H9 (cell line): ENCODE data around the gene MMP14. TPM values are rescaled to one million over a fixed set of nuclear protein-coding genes. Genes with fewer than 3 reads are reported as not detected.

Experiments used
- DNase-seq: peaks from one replicate; pipeline ENCODE4 v3.0.0-alpha.2; 2017
- H2AFZ ChIP-seq: one replicate; pipeline ENCODE4 v1.6.1; 2013; ENCODE audit warnings: mild to moderate bottlenecking, low read length, control low read depth, moderate library complexity
- H2AK5ac ChIP-seq: 2 replicates; pipeline ENCODE4 v1.6.1; 2013; ENCODE audit warnings: low read length, control low read depth, mixed read lengths; ENCODE audit not compliant: insufficient read length
- H2BK120ac ChIP-seq: one replicate; pipeline ENCODE4 v1.6.1; 2013; ENCODE audit warnings: low read depth, mild to moderate bottlenecking, low read length, control low read depth, inconsistent platforms; ENCODE audit not compliant: poor library complexity, severe bottlenecking
- H2BK12ac ChIP-seq: 2 replicates; pipeline ENCODE4 v1.6.1; 2013; ENCODE audit warnings: low read length, control low read depth, mixed read lengths, low read depth; ENCODE audit not compliant: insufficient read length
- H2BK15ac ChIP-seq: 2 replicates; pipeline ENCODE4 v1.6.1; 2013; ENCODE audit warnings: low read depth, low read length, control low read depth
- H2BK20ac ChIP-seq: one replicate; pipeline ENCODE4 v1.6.1; 2013; ENCODE audit warnings: low read depth, mild to moderate bottlenecking, low read length, control low read depth, inconsistent platforms; ENCODE audit not compliant: poor library complexity, severe bottlenecking
- H2BK5ac ChIP-seq: 2 replicates; pipeline ENCODE4 v1.6.1; 2013; ENCODE audit warnings: low read length, control low read depth, mixed read lengths; ENCODE audit not compliant: insufficient read length
- H3K14ac ChIP-seq: 2 replicates; pipeline ENCODE4 v1.6.1; 2013; ENCODE audit warnings: low read length, control low read depth; ENCODE audit not compliant: insufficient read depth
- H3K18ac ChIP-seq: 2 replicates; pipeline ENCODE4 v1.6.1; 2013; ENCODE audit warnings: low read depth, mild to moderate bottlenecking, mixed read lengths, low read length, control low read depth; ENCODE audit not compliant: insufficient read length
- H3K23ac ChIP-seq: 2 replicates; pipeline ENCODE4 v1.6.1; 2013; ENCODE audit warnings: low read length, control low read depth, mixed read lengths, low read depth; ENCODE audit not compliant: insufficient read length
- H3K23me2 ChIP-seq: 2 replicates; pipeline ENCODE4 v1.6.1; 2013; ENCODE audit warnings: low read depth, mild to moderate bottlenecking, mixed read lengths, low read length, control low read depth; ENCODE audit not compliant: insufficient read length, poor library complexity, severe bottlenecking
- H3K27ac ChIP-seq: 2 replicates; pipeline ENCODE4 v1.5.1; 2013; ENCODE audit warnings: low read length, control low read depth, mixed read lengths, low read depth; ENCODE audit not compliant: insufficient read length
- H3K27me3 ChIP-seq: 2 replicates; pipeline ENCODE4 v1.6.1; 2013; ENCODE audit warnings: low read length, control low read depth, inconsistent platforms; ENCODE audit not compliant: insufficient read depth
- H3K4ac ChIP-seq: 2 replicates; pipeline ENCODE4 v1.6.1; 2013; ENCODE audit warnings: low read depth, mild to moderate bottlenecking, control low read depth, inconsistent platforms, low read length, moderate library complexity
- H3K4me1 ChIP-seq: 2 replicates; pipeline ENCODE4 v1.6.1; 2013; ENCODE audit warnings: low read length, control low read depth, inconsistent platforms; ENCODE audit not compliant: insufficient read depth
- H3K4me2 ChIP-seq: 2 replicates; pipeline ENCODE4 v1.6.1; 2013; ENCODE audit warnings: low read length, control low read depth, mixed read lengths; ENCODE audit not compliant: insufficient read length, insufficient read depth
- H3K56ac ChIP-seq: 2 replicates; pipeline ENCODE4 v1.6.1; 2013; ENCODE audit warnings: low read depth, mild to moderate bottlenecking, mixed read lengths, low read length, control low read depth; ENCODE audit not compliant: insufficient read length
- H3K79me1 ChIP-seq: 2 replicates; pipeline ENCODE4 v1.6.1; 2013; ENCODE audit warnings: low read depth, mild to moderate bottlenecking, moderate library complexity, low read length, control low read depth, inconsistent platforms; ENCODE audit not compliant: insufficient read depth, poor library complexity, severe bottlenecking
- H3K79me2 ChIP-seq: 2 replicates; pipeline ENCODE4 v1.6.1; 2013; ENCODE audit warnings: low read length, control low read depth, inconsistent platforms; ENCODE audit not compliant: insufficient read depth
- H3K9ac ChIP-seq: 2 replicates; pipeline ENCODE4 v1.6.1; 2013; ENCODE audit warnings: low read length, control low read depth, mixed read lengths; ENCODE audit not compliant: insufficient read length; ENCODE audit errors: extremely low read depth
- H3K9me3 ChIP-seq: one replicate; pipeline ENCODE4 v1.6.1; 2013; ENCODE audit warnings: low read depth, low read length, inconsistent platforms; ENCODE audit not compliant: control insufficient read depth
- H3T11ph ChIP-seq: one replicate; pipeline ENCODE4 v1.6.1; 2013; ENCODE audit warnings: mild to moderate bottlenecking, low read length, control low read depth, inconsistent platforms
- H4K20me1 ChIP-seq: one replicate; pipeline ENCODE4 v1.6.1; 2013; ENCODE audit not compliant: control insufficient read depth, insufficient read length, insufficient read depth
- H4K5ac ChIP-seq: 2 replicates; pipeline ENCODE4 v1.6.1; 2013; ENCODE audit warnings: low read depth, mild to moderate bottlenecking, mixed read lengths, low read length, control low read depth; ENCODE audit not compliant: insufficient read length
- H4K8ac ChIP-seq: replicated peaks from 2 replicates; pipeline ENCODE4 v1.6.1; 2013; ENCODE audit warnings: low read length, control low read depth, mixed read lengths, low read depth; ENCODE audit not compliant: insufficient read length
- H4K91ac ChIP-seq: 2 replicates; pipeline ENCODE4 v1.6.1; 2013; ENCODE audit warnings: low read depth, mild to moderate bottlenecking, moderate library complexity, mixed read lengths, low read length, control low read depth; ENCODE audit not compliant: insufficient read length
- H3K27ac Mint-ChIP-seq, 3 experiments: 2 replicates in 2 of 3; 3 replicates in 1 of 3; pipeline ENCODE4 v1.8.0; 2020 to 2021; ENCODE audit warnings: mixed read lengths in 3 of 3, mild to moderate bottlenecking in 1 of 3, moderate library complexity in 1 of 3
- H3K27me3 Mint-ChIP-seq: 2 replicates; pipeline ENCODE4 v1.8.0; 2021; ENCODE audit warnings: low read depth, mild to moderate bottlenecking, moderate library complexity, mixed read lengths
- H3K36me3 Mint-ChIP-seq, 3 experiments: 2 replicates in 2 of 3; 3 replicates in 1 of 3; pipeline ENCODE4 v1.8.0; 2020 to 2021; ENCODE audit warnings: low read depth in 3 of 3, mixed read lengths in 3 of 3; ENCODE audit not compliant: insufficient read depth in 1 of 3
- H3K4me1 Mint-ChIP-seq, 2 experiments: 2 replicates each; pipeline ENCODE4 v1.8.0; 2020; ENCODE audit warnings: mixed read lengths in 2 of 2
- H3K4me3 Mint-ChIP-seq, 2 experiments: 2 replicates in 1 of 2; 3 replicates in 1 of 2; pipeline ENCODE4 v1.8.0; 2020 to 2021; ENCODE audit warnings: mild to moderate bottlenecking in 2 of 2, mixed read lengths in 2 of 2, moderate library complexity in 1 of 2
- H3K9me3 Mint-ChIP-seq, 2 experiments: 2 replicates in 1 of 2; 3 replicates in 1 of 2; pipeline ENCODE4 v1.8.0; 2020; ENCODE audit warnings: mild to moderate bottlenecking in 2 of 2, mixed read lengths in 2 of 2, moderate library complexity in 1 of 2
- CTCF ChIP-seq: fragments of 200-600 bp; sonication (generic); conservative IDR thresholded peaks from 3 replicates; pipeline ENCODE4 v1.8.0; 2021; ENCODE audit warnings: antibody characterized with exemption, mild to moderate bottlenecking
- WGBS: extraction: QIAGEN DNeasy Blood & Tissue Kit; methylation state at CpG from one replicate; pipeline ENCODE4 v1.1.7; 2013; ENCODE audit warnings: missing lambda C conversion rate, low lambda C conversion rate, mixed read lengths; ENCODE audit not compliant: insufficient read length; ENCODE audit errors: extremely low coverage; 5-methylcytosine and 5-hydroxymethylcytosine counted together
- total RNA-seq: library from RNA; stranded (reverse); gene quantifications from 2 replicates; pipeline ENCODE4 v1.2.1, GENCODE V29; 2021

Gene MMP14
- total RNA-seq, 1 experiment from 2014 or later, result 56.5 TPM

GRCh38 chr14:22800346-22800745 lies 36.0 kb upstream of the MMP14 start:
- Histone ChIP-seq H2AFZ (no peak overlapping the region), H3K9me3 (no peaks in the 10 kb centered on the region), H3K27me3 (no peaks in the 10 kb centered on the region), H3K4me1 (peaks cover 9% of the 10 kb centered on the region; the same call in 1 of the 2 replicates), H4K8ac (no peak overlapping the region), H3K14ac (no peak overlapping the region), H2BK120ac (no peak overlapping the region), H2BK5ac (no peak overlapping the region), H4K20me1 (no peaks in the 10 kb centered on the region), H2BK20ac (no peak overlapping the region), H3K56ac (no peak overlapping the region), H2AK5ac (no peak overlapping the region), H3K4ac (no peak overlapping the region), H4K5ac (no peak overlapping the region), H3T11ph (no peak overlapping the region), H2BK12ac (no peak overlapping the region), H2BK15ac (no peak overlapping the region), H4K91ac (no peak overlapping the region), H3K23me2 (no peaks in the 10 kb centered on the region), H3K23ac (no peak overlapping the region), H3K9ac (no peak overlapping the region), H3K79me2 (no peaks in the 10 kb centered on the region), H3K4me2 (no peak overlapping the region), H3K18ac (no peak overlapping the region), H3K27ac (no peak overlapping the region), H3K79me1 (no peaks in the 10 kb centered on the region)
- Mint-ChIP-seq H3K4me1 (peaks cover 17 to 18% of the 10 kb centered on the region in 2 experiments), H3K36me3 (peaks cover 0 to 4% (median 2%) of the 10 kb centered on the region in 3 experiments; a peak in 3 of 7 replicates), H3K27ac (no peak overlapping the region), H3K9me3 (peaks cover 2 to 3% of the 10 kb centered on the region in 2 experiments; a peak in 3 of 5 replicates), H3K27me3 (no peaks in the 10 kb centered on the region; the same call in 1 of the 2 replicates), H3K4me3 (no peak overlapping the region)
- no CpG with 5 or more reads among the region's 10 CpGs for WGBS
- no peak for DNase-seq
- TF ChIP-seq CTCF, result no peak
